CD4-positive, alpha-beta T cell (primary cell): ENCODE measurements around the gene PTPRO. TPM values are rescaled to one million over a fixed set of nuclear protein-coding genes. Genes with fewer than 3 reads are reported as not detected.
"Not testable (repeated sequence)": the region's sequence is repeated elsewhere in the genome, so short reads cannot be mapped to it uniquely, and the experiment has no call there.

ENCODE experiments used
- ATAC-seq: fragments of 200-7000 bp; cut with Tn5 transposase; one replicate; pipeline ENCODE4 v1.10.0; 2022; ENCODE audit warnings: mild to moderate bottlenecking; ENCODE audit not compliant: poor library complexity
- CTCF ChIA-PET: fragments of 350-600 bp; sonication (Branson Sonifier 250); formaldehyde crosslinking; loops from one replicate; lab custom pipeline; 2021; ENCODE audit warnings: antibody characterized with exemption, inconsistent platforms; lab: Charles Lee
- POLR2A ChIA-PET: fragments of 350-600 bp; sonication (Branson Sonifier 250); formaldehyde crosslinking; loops from one replicate; lab custom pipeline; 2021; ENCODE audit warnings: antibody characterized with exemption, inconsistent platforms; lab: Charles Lee
- DNase-seq, 14 experiments: peaks; one replicate each; pipeline ENCODE4 v3.0.0-alpha.2; 2013 to 2020; ENCODE audit warnings: mixed read lengths in 2 of 14
- H3K27ac ChIP-seq, 2 donors: one replicate each; pipeline versions ENCODE4 v1.5.1 to v1.7.0; 2013; ENCODE audit warnings: low read length in 2 of 2, low read depth in 1 of 2, mild to moderate bottlenecking in 1 of 2
- H3K27me3 ChIP-seq, 2 experiments: 1 replicate in 1 of 2; 2 replicates in 1 of 2; pipeline versions ENCODE4 v1.6.1 to v1.7.0; 2013; ENCODE audit warnings: low read length in 2 of 2, control low read depth in 1 of 2, mild to moderate bottlenecking in 1 of 2, moderate library complexity in 1 of 2; ENCODE audit not compliant: insufficient read depth in 2 of 2, control insufficient read depth in 1 of 2
- H3K36me3 ChIP-seq: one replicate; pipeline ENCODE4 v1.6.1; 2013; ENCODE audit warnings: low read length, control low read depth; ENCODE audit not compliant: insufficient read depth
- H3K4me1 ChIP-seq: one replicate; pipeline ENCODE4 v1.6.1; 2013; ENCODE audit warnings: low read length, control low read depth; ENCODE audit not compliant: insufficient read depth
- H3K4me3 ChIP-seq: one replicate; pipeline ENCODE4 v1.5.1; 2013; ENCODE audit warnings: mild to moderate bottlenecking, low read length, moderate library complexity
- H3K9me3 ChIP-seq, 2 experiments: 1 replicate in 1 of 2; 2 replicates in 1 of 2; pipeline versions ENCODE4 v1.6.1 to v1.7.0; 2013; ENCODE audit warnings: low read length in 2 of 2, mild to moderate bottlenecking in 2 of 2, control low read depth in 1 of 2, moderate library complexity in 1 of 2; ENCODE audit not compliant: control insufficient read depth in 1 of 2, insufficient read depth in 1 of 2
- H3K27ac Mint-ChIP-seq: one replicate; pipeline ENCODE4 v1.8.0; 2020; ENCODE audit warnings: mixed read lengths
- H3K27me3 Mint-ChIP-seq: one replicate; pipeline ENCODE4 v1.8.0; 2021; ENCODE audit warnings: mixed read lengths
- H3K36me3 Mint-ChIP-seq: one replicate; pipeline ENCODE4 v1.8.0; 2021; ENCODE audit warnings: low read depth, mixed read lengths
- H3K4me1 Mint-ChIP-seq: one replicate; pipeline ENCODE4 v1.8.0; 2021; ENCODE audit warnings: low read depth, mixed read lengths
- H3K4me3 Mint-ChIP-seq: one replicate; pipeline ENCODE4 v1.8.0; 2020; ENCODE audit warnings: mild to moderate bottlenecking, mixed read lengths
- H3K9me3 Mint-ChIP-seq: one replicate; pipeline ENCODE4 v1.8.0; 2020; ENCODE audit warnings: mixed read lengths
- intact Hi-C, 2 experiments: fragments of 100-400 bp; cut with DNase I in 1 of 2; cut with micrococcal nuclease in 1 of 2; formaldehyde crosslinking; loops; one replicate each; pipeline versions ENCODE4 v1.15.1 to v1.9.0; 2023 to 2025; cut with DNase I, micrococcal nuclease
- total RNA-seq, 174 experiments: library from RNA in 2 of 174; stranded (reverse) in 2 of 174; gene quantifications; one replicate each; pipeline ENCODE4 v1.2.3 and lab custom pipeline; 2021 to 2026
- TF ChIP-seq, protein P1 (sequence below): fragments of 200-600 bp; IDR thresholded peaks from one replicate; pipeline ENCODE4 v1.8.0; 2022; ENCODE audit warnings: antibody characterized with exemption, mild to moderate bottlenecking

Gene PTPRO
- total RNA-seq, 2 experiments from 2014 or later: 2.1 to 2.8 TPM

DNA sequence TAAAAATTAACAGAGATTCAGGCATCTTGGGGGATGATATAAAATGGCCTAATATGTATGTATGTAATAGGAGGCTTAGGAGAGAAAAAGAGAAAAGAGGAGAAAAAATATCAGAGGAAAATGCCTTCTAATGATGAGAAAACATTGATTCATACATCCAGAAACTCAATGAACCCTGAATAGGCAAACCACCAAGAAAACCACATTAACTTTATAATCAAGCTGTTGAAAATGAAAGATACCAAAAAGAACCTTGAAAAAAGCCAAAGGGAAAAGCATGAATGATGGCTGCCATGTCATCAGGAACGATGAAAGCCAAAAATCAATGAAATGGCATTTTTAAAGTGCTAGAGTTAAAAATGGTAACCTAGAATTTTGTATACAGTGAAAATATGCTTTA lies 286.6 kb downstream of the PTPRO start:
- no peak overlapping the region for H3K4me3 ChIP-seq
- TF ChIP-seq, protein P1, sequence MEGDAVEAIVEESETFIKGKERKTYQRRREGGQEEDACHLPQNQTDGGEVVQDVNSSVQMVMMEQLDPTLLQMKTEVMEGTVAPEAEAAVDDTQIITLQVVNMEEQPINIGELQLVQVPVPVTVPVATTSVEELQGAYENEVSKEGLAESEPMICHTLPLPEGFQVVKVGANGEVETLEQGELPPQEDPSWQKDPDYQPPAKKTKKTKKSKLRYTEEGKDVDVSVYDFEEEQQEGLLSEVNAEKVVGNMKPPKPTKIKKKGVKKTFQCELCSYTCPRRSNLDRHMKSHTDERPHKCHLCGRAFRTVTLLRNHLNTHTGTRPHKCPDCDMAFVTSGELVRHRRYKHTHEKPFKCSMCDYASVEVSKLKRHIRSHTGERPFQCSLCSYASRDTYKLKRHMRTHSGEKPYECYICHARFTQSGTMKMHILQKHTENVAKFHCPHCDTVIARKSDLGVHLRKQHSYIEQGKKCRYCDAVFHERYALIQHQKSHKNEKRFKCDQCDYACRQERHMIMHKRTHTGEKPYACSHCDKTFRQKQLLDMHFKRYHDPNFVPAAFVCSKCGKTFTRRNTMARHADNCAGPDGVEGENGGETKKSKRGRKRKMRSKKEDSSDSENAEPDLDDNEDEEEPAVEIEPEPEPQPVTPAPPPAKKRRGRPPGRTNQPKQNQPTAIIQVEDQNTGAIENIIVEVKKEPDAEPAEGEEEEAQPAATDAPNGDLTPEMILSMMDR: no peak
- POLR2A ChIA-PET: no interaction called here
- no peak for DNase-seq
- Mint-ChIP-seq H3K4me3 (no peak overlapping the region), H3K27ac (no peak overlapping the region), H3K27me3 (no peaks in the 10 kb centered on the region), H3K36me3 (no peaks in the 10 kb centered on the region), H3K9me3 (peaks cover 3% of the 10 kb centered on the region), H3K4me1 (no peaks in the 10 kb centered on the region)
- no peaks in the 10 kb centered on the region for H3K27me3 ChIP-seq
- ATAC-seq: no peak
- H3K4me1 ChIP-seq: no peaks in the 10 kb centered on the region
- H3K27ac ChIP-seq: no peak overlapping the region
- peaks cover 0 to 4% of the 10 kb centered on the region in 2 experiments for H3K9me3 ChIP-seq
- intact Hi-C loops: no loop called here
- no peaks in the 10 kb centered on the region for H3K36me3 ChIP-seq
- CTCF ChIA-PET: interaction anchor here (1.3 kb wide), 1 partner anchor 77 kb away, joined by 3 read pairs; no protein-coding TSS in a partner anchor

DNA sequence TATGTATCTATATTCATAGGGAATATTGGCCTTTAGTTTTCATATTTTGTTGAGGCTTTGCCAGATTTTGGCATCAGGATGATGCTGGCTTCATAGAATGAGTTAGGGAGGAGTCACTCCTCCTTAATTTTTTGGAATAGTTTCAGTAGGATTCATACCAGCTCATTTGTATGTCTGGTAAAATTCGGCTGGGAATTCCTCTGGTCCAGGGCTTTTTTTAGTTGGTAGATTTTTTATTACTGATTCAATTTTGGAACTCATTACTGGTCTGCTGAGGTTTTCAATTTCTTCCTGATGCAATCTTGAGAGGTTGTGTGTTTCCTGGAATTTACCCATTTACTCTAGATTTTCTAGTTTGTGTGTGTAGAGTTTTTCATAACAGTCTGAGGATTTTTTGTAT lies 291.7 kb downstream of the PTPRO start:
- CTCF ChIA-PET: no interaction called here
- Mint-ChIP-seq H3K9me3 (peaks cover 3% of the 10 kb centered on the region), H3K27me3 (peaks cover 15% of the 10 kb centered on the region), H3K36me3 (no peaks in the 10 kb centered on the region), H3K27ac (no peak overlapping the region), H3K4me1 (no peaks in the 10 kb centered on the region), H3K4me3 (no peak overlapping the region)
- Histone ChIP-seq H3K4me3 (no peak overlapping the region), H3K4me1 (no peaks in the 10 kb centered on the region), H3K9me3 (peaks cover 3 to 4% of the 10 kb centered on the region in 2 experiments), H3K36me3 (no peaks in the 10 kb centered on the region), H3K27me3 (no peaks in the 10 kb centered on the region), H3K27ac (no peak overlapping the region)
- DNase-seq (no peak), ATAC-seq (no peak)
- intact Hi-C loops: no loop called here
- TF ChIP-seq, protein P1: no peak
- POLR2A ChIA-PET: no interaction called here

DNA sequence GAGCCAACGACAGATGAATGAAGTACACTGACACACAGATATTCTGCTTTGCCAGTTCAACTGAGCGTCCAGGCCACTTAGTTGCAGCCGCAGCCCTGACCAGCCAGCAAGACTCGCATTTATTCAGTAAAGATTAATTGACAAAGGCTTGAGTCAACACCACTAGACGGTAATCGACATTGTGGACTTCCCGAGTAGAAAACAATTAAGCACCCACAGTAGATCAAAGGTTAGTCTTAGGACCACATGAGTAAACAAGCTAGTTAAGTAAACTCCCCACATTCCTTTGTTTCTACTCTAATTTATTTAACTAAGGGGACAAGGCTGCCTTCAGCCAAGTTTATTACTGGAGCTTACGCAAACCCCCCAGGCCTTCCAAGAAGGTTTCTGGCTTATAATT lies 294.2 kb downstream of the PTPRO start:
- CTCF ChIA-PET, H3K27me3 ChIP-seq, POLR2A ChIA-PET, DNase-seq, H3K27ac Mint-ChIP-seq, H3K4me3 Mint-ChIP-seq, ATAC-seq, H3K36me3 Mint-ChIP-seq, H3K27ac ChIP-seq, H3K9me3 Mint-ChIP-seq, H3K4me1 Mint-ChIP-seq, H3K4me3 ChIP-seq, H3K9me3 ChIP-seq, H3K36me3 ChIP-seq, intact Hi-C loops, H3K4me1 ChIP-seq: not testable (repeated sequence)
- H3K27me3 Mint-ChIP-seq: peaks cover 15% of the 10 kb centered on the region
